ENCODE data around the gene GOLGA7B.

The GOLGA7B gene

DNA sequence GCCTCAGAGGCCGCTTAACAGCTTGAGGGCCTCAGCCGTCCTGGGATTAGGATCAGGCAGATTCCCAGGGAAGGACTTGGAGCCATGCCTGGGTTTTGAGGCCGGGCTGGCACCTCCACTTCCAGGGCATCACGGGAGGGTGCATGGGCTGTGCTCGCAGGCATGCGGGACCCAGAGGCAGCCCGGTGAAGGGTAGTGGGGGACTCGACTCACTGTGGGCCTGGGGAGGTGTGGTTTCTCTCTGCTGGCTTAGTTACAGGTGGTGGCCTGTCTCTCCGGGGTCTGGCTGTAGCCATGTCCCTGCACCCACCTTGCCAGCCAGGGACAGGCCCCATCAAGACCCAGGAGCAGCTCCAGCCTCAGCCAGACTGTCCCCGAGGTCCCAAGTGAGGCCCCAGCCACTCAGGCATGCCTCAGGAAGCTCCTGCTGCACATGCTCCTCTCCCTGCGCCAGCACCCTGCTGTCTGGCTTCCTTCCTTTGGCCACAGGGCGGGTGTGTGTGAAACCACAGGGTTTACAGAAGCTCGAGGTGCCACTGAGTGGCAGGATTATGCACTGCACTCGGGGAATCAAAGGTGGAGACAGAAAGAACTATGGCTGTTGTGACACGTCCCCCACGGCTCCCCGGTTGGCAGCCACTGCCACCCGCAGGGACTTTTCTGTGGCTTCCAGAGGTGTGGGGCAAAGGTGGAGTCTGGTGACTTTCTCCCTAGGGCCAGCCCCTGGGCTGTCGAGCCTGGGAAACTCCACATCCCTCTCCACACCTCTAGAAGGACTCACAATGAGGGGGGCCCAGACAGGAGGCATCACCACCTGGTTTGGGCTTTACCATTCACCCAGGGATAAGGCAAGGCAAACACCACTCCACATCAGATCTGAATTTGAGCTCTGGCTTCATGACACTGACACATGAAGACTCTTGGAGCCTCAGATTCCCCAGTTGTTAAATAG is 19.7 kb downstream of the GOLGA7B start:
- peak; percentile 70 for DNase-seq

DNA sequence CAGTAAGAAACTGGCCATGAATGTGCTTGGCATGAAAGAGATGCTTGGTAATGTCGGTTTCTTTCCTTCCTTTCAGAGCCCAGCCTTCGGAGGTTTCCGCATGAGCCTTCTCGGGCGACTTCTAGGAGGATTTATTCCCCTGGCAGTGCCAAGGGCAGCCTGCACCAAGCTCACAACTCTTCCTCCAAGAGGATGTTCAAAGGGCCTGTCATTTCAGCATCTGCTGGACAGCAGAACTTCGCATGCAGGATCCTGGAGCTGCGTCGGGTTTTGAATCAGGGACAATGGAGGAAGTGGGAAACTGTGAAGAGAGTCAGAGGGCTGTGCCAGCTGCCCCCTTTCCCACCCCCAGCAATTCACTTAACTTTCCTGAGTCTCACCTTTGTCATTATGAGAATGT is 21.3 kb downstream of the GOLGA7B start:
- no peak for DNase-seq

DNA sequence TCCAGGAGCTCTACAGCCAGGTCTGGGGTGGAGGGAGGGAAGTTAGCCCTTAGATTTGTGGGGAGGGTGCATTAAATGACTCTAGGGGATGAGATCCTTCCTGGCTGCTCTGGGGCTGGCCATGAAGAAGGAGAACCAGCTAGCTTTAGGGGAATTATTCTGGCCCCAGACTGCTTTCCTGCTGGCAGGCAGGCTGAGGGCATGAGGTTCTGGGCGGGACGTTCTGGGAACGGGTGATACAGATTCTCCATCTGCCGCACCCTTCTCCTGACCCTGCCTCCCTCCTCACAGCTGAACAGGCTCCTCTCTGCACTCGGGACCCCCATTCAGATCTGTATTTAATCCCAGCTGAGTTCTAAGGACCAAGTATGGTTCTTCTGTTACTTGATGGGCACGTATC is 23.9 kb downstream of the GOLGA7B start:
- DNase-seq = no peak

DNA sequence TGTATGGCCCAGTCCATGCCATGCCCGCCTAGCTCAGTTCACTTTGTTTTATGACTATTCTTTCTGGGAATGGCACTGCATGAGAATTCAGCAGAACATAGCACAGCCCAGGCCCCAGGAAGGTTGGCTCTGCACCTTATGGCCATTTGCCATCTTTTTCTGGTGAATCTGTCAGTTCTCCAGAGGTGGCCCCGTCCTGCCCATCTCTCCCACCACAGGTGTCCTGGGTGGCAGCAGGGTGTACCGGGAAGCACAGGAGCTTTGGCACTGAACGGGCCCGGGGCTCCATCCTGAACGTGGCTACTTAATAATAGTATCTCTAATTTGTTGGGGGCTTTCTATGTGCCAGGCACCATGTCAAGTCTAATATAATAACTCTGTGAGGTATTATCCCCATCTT is 24.7 kb downstream of the GOLGA7B start:
- DNase-seq = no peak

DNA sequence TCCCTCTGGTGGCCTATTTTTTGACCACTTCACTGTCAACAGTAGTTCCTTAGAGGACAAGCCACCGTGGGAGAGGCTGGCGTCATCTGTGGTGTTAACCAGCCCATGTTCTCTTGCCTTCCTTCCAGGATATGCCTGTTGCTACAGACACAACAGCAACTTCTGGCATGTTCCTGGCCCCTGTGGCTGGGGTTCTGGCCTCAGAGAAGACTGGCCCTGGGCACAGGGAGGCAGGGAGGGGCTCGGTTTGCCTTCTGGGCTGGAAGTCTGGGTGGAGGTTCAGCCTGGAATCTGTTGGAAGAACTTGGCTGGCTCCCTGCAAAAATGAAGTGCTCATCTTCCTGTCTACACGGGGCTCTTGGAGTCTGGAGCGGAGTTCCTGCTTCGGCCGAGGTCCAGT is 25.7 kb downstream of the GOLGA7B start:
- no peak for DNase-seq

DNA sequence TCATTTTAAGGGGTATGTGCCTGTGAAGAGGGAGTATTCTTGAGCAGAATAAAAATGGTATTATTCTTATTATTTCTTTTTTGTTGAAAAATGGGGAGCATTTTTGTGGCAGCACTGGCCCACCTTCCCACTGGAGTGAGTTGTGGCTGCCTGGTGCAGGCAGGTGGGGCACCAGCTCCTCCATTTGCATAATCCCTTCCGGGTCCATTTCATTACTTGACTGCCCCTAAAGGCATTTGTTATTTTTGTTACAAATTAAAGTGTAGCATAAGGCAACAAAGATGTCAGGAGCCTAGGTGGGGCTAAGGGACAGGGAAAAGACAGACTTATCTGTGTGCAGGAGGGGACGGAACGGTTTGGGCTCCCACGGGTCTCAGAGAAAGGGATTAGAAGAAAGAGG is 26.8 kb downstream of the GOLGA7B start:
- DNase-seq = no peak

DNA sequence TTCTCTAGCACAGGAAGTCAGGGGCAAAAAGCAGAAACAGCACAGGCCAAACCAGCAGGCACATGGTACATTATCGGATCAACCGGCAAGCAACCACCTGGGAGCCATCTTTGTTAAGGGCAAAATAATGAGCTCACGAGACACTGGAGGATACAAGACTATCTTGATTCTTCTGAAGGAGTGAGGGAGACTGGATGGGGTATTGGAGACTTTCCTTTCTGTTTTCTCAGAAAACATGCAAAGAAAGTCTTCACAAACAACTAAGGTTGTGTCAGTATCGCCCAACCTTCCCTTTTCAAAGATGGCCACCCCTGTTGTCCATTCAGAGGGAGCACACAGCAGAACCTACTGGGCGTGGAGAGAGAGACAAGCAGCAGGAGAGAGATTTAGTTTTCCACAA is 29.6 kb downstream of the GOLGA7B start:
- DNase-seq = no peak

DNA sequence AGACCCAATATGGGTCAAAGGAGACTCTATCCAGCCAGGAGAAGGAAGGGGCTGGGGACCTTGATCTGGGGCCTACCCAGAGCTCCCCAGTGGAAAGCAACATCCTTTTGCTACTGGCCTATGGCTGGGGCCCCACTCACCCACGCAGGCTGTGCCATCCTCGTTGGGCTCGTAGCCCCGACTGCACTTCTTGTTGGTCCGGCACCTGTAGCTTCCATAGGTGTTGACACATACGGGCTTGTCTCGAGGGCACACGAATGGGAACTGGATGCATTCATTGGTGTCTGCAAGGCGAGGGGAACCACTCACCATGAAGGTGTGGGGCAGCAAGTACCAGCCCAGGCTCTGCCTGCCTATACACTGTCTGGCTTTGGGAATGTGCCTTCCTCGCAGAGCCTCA is 30.5 kb downstream of the GOLGA7B start:
- no peak for DNase-seq

DNA sequence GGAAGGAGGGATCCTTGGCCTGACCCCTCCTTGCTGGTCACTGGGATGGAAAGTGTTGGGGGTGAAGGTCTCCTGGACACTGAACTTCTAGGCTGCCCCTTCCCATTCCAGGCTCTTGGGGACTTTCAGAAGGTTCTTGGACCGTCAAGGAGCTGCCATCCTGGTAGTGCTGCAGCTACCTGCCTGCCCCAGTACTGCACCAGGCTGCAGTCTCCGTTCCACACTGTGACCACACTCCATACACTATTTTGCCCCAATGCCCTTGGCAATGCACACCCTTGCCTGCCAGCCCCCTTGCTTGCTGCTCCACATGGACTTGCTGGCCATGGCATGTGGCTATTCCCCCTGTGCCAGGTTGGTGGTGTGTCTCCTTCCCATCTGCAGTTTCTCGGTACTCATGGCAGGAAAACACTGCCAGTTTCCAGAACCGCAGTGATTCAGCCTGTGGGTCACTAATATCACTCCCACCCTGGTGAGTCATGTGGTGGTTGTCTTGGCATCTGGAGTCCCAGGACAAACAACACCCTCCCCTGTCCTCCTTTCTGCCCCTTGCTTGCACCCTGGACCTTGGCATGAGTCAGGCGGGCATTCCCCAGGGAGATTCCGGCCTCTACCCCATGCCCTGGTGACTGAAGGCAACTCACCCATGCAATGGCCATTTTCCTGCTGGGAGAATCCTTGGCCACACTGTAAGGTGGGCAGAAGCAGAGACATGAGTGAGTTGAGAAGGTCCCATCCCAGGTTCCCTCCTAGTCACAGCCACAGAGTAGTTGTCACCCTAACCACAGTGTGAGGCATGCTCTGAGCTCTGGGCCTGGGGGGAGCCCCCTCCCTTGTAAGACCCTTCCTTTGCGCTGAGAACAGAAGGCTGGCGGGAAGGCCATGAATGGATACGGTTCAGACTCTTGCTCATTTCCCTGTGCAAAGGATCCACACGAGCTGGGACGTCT is 32.8 kb downstream of the GOLGA7B start:
- no peak for DNase-seq

DNA sequence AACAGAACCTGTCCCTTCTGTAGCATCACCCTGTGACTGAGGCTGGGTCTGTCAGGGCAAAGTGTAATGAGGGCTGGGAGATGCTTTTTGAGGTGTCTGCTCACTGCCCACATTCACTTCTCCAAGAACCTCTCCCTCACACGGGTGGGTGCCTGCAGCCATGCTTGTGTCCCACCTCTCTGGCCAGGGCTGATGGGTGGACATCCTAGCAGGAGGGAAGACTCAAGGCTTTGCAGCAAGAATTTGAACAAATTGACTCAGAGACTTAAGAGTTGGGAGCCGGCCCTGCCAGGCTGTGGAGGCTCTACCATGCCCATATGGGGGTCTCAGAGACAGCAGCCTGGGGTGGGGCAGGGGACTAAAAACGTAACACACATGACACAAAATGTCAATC is 33.4 kb downstream of the GOLGA7B start:
- DNase-seq = no peak

DNA sequence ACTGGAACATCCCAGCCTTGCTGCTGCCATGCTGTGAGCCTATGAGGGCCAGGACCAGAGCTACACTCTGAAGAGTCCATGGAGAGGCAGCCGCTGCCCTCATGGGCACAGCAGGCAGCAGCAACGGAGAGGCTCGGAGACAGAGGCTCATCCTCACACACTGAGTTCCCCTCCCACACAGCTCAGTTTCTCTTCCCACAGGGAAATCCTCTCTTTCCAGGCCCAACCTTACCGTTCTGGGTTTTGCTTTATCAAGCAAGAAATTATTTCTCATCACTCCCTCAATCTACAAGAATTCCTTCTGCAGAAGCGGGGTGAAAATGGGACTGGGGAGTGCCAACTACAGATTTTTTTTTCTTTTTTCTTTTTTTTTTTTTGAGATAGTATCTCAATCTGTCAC is 36.6 kb downstream of the GOLGA7B start:
- no peak for DNase-seq

DNA sequence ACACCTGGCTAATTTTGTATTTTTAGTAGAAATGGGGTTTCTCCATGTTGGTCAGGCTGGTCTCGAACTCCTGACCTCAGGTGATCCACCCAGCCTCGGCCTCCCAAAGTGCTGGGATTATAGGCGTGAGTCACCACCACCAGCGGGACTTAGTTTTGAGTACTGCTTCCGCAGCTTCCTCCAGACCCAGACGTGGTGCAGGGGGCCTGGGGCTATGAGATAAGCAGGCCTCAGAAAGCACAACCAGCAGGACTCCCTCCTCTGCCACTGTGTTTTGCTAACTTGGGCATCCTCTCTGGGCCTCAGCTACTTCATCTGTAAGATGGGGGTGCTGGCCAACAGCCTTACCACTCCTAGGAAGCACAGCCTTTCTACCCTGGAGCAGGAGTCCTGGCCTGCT is 37.8 kb downstream of the GOLGA7B start:
- DNase-seq = no peak

DNA sequence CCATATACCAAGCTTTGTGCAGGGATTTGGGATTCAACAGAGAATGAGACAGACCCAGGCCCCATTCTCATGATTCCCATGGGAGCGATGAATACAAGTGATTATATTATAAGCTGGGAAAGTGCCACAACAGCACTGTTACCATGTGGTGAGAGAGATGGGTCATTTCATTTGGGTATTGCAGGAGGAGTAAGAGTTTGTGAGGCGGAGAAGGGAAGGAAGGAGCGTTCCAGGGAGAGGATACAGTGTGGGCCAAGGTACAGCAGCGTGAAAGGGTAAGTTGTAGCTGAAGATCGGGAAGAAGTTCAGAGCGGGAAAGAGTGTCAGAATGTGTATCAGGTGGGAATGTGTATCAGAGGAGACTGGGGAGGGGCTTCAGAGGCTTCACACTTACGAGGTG is 38.5 kb downstream of the GOLGA7B start:
- DNase-seq = no peak

DNA sequence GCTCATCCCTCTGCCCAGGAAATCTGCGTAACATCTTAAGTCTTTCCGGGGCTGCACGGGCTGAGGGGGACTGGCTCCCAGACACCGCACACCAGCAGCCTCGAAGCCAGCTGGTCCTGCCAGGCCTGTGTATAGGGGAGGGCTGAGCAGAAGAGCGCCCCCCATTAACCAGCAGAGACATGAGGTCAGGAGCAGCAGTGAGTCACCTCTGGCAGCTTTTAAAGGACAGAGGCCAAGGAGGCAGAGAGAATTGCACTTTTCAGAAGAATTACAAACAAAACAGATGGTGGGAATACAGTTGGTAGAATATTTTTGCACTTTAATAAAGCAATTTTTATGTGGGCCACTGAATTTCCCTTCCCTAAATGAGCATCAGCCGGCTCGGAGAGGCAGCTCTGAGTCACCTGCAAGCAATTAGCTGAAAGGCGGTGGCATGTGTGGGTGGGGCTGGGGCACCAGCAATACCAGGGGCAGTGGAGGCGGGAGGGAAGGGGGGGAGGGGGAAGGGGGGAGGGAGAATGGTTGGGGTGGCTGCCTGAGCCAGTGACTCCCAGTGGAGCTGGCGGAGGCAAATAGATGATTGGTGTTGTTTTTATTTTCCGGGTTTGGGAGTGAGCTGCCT is 39.1 kb downstream of the GOLGA7B start:
- no peak for DNase-seq

DNA sequence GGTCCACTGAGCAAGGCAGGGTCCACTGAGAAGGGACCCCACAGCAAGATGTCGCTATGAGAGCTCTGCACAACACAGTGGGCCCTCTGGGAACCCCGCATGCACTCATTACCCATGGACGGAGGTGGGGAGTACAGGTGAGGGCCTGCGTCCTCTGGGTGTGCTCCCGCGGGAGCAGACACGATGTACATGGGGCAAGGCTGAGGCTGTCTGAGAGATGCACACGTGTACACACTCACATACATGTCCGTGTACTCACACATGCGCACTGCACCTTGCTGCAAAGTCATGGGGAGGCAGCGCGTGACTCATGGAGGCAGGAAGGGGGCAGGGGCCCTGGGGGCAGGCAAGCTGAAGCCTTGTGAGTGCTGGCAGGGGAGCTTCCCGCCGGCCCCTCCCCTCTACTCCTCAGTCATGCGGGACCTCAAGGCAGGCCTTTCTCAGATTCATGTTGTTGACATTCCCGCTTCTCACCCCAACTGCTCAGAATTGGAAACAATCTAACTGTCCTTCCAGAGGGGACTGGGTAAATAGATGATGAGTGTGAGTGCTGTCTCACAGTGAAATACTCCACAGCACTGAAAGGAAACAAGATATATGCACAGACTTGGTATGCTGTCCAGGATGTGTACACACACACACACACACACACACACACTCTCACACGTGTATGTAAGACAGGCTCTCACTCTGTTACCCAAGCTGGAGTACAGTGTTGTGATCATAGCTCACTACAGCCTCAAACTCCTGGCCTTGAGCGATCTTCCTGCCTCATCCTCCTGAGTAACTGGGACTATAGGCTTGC is 40.0 kb downstream of the GOLGA7B start:
- DNase-seq = no peak

DNA sequence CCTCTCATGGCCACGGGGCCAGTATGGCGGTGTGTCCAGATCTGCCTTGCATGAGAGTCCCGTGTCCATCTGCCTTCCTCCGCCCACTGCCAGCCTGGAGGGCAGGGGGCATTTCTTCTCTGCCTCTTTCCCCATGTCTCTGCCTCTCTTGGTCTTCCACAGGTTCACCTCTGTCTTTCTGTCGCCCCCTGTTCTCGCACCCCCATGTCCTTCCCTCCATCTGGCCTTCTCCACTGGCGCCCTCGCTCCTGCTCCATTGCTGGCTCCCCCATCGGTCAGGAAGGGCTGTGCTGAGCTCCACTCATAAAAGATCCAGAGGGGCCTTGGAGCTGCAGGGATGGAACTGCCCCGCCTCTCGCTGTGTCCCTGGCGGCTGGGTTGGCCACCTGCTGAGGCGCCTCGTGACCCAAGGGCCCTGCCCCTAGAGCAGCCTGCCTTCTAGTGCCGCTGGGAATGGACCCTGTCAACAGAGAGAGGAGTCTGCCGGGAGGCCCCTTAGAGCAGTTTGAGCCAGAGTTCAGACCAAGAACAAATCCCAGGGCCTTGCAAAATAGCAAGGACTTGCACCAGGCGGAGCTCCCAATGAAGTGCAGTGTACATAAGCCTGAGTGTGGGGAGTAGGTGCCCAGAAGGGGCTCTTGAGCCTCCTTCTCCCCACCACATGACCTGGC is 42.0 kb downstream of the GOLGA7B start:
- no peak for DNase-seq

DNA sequence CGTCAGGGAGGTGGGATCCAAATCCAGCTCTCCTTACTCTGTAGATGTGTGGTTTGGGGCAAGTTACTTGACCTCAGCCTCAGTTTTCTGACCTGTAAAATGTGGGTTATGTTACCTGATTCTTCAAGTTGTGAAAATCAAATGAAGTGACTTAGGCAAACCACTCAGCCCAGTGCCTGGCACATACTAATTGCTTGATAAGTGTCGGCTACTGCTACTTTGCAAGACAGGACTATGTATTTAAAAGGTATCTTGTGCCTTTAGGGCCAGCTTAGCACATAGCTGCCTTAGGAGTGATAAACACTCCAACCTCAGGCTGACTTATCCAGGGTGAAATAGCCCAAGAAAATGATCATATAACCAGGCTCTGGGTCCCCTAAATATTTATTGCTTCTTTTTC is 42.9 kb downstream of the GOLGA7B start:
- no peak for DNase-seq

DNA sequence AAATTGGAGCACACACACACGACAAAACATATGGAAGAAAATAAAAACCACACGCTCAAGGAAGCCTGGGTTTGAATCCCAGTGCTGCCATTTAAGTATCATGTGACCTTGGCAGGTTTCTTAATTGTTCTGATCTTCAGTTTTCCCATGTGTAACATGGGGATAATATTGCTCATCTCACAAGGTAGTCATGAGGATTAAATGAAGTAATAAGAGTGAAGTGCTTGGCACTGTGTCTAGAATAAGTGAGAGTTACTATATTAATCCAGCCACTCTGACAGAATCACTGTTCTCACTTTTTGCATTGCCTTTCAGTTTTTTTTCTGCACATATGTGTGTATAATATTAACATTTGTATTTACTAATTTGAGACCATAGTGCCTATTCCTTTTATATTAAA is 43.3 kb downstream of the GOLGA7B start:
- DNase-seq = no peak

DNA sequence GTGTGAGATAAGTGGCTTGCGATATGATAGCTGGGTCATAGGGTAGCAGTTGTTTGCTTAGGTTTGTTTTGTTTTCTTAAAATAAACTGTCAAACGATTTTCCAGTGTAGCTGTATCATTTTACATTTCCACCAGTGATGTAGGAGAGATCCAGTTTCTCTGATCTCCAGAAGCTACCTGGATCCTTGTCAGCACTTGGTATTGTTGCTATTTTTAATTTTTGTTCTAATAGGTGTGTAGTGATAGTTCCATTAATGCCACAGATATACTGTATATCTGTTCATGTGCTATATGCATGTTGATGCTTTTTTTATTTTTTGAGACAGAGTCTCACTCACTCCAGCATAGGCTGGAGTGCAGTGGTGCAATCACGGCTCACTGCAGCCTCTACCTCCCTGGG is 44.4 kb downstream of the GOLGA7B start:
- DNase-seq = no peak

DNA sequence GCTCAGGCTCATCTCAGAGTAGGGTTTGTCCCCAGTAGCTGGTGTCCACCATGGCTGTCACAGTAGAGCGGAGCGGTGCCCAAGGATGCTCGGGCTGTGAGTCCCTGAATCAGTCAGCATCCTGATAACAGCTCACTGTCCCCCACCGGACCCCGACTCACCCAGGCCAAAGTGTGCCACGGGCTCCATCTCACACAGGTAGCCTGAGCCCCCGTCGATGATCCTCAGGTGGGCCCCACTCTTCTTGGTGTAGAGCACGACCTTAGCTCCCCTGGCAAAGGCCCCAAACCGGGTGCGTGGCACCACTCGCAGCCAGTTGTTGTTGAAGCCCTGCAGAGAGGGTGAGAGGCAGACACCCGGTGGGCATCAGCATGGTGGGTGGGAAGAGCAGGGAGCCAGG is 45.4 kb downstream of the GOLGA7B start:
- DNase-seq = no peak

DNA sequence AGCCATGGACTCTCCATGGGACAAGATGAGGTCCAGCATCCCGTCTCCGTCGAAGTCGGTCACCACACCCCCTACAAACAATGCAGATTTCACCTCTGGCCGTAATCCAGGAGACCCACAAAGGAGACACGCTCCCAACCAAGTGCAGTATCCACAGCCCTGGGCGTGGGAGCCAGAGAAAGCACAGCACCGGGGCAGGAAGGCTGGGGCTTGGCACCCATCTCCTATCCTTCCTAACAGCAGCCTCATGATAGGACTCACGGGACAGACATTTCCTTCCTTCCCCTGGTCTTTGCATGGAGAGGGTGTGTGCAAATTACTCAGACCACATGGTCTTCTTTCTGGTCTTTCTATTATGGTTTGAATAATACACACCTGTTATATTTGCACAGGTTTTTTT is 46.3 kb downstream of the GOLGA7B start:
- DNase-seq = no peak

DNA sequence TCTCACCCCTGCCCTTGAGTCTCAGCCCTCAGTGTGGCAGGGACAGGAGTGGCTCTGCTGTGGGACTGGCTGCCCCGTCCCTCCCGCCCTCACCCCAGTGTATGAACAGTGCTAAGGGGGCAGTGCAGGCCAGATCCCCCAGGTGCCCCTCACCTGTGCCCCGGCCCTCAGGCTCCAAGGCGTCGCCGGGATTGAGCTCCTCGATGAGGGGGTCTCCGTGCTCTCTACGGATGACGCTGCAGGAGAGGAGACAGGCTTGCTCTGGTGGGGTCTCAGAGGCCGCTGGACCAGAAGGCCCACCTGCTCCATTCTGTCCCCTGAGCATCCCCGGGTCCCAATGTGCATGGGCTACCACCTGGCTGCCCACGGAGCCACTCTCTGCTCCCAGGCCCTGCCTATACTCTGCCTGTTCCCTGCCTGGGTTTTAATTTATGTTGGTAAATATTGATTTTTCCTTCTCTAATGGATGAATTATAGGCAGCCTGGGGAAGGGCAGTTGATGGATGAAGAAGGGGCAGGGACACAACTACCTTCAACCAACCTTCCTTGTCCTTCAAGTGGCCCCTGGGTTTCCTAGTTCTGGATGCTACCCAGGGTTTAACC is 47.2 kb downstream of the GOLGA7B start:
- no peak for DNase-seq
